H9 (cell line): Measurements from ENCODE around the gene AXIN2. TPM values are rescaled to one million over a fixed set of nuclear protein-coding genes. Genes with fewer than 3 reads are reported as not detected.

Experiments
- DNase-seq: peaks from one replicate; pipeline ENCODE4 v3.0.0-alpha.2; 2017
- H2AFZ ChIP-seq: one replicate; pipeline ENCODE4 v1.6.1; 2013; ENCODE audit warnings: mild to moderate bottlenecking, low read length, control low read depth, moderate library complexity
- H2AK5ac ChIP-seq: 2 replicates; pipeline ENCODE4 v1.6.1; 2013; ENCODE audit warnings: low read length, control low read depth, mixed read lengths; ENCODE audit not compliant: insufficient read length
- H2BK120ac ChIP-seq: one replicate; pipeline ENCODE4 v1.6.1; 2013; ENCODE audit warnings: low read depth, mild to moderate bottlenecking, low read length, control low read depth, inconsistent platforms; ENCODE audit not compliant: poor library complexity, severe bottlenecking
- H2BK12ac ChIP-seq: 2 replicates; pipeline ENCODE4 v1.6.1; 2013; ENCODE audit warnings: low read length, control low read depth, mixed read lengths, low read depth; ENCODE audit not compliant: insufficient read length
- H2BK15ac ChIP-seq: 2 replicates; pipeline ENCODE4 v1.6.1; 2013; ENCODE audit warnings: low read depth, low read length, control low read depth
- H2BK20ac ChIP-seq: one replicate; pipeline ENCODE4 v1.6.1; 2013; ENCODE audit warnings: low read depth, mild to moderate bottlenecking, low read length, control low read depth, inconsistent platforms; ENCODE audit not compliant: poor library complexity, severe bottlenecking
- H2BK5ac ChIP-seq: 2 replicates; pipeline ENCODE4 v1.6.1; 2013; ENCODE audit warnings: low read length, control low read depth, mixed read lengths; ENCODE audit not compliant: insufficient read length
- H3K14ac ChIP-seq: 2 replicates; pipeline ENCODE4 v1.6.1; 2013; ENCODE audit warnings: low read length, control low read depth; ENCODE audit not compliant: insufficient read depth
- H3K18ac ChIP-seq: 2 replicates; pipeline ENCODE4 v1.6.1; 2013; ENCODE audit warnings: low read depth, mild to moderate bottlenecking, mixed read lengths, low read length, control low read depth; ENCODE audit not compliant: insufficient read length
- H3K23ac ChIP-seq: 2 replicates; pipeline ENCODE4 v1.6.1; 2013; ENCODE audit warnings: low read length, control low read depth, mixed read lengths, low read depth; ENCODE audit not compliant: insufficient read length
- H3K23me2 ChIP-seq: 2 replicates; pipeline ENCODE4 v1.6.1; 2013; ENCODE audit warnings: low read depth, mild to moderate bottlenecking, mixed read lengths, low read length, control low read depth; ENCODE audit not compliant: insufficient read length, poor library complexity, severe bottlenecking
- H3K27ac ChIP-seq: 2 replicates; pipeline ENCODE4 v1.5.1; 2013; ENCODE audit warnings: low read length, control low read depth, mixed read lengths, low read depth; ENCODE audit not compliant: insufficient read length
- H3K27me3 ChIP-seq: 2 replicates; pipeline ENCODE4 v1.6.1; 2013; ENCODE audit warnings: low read length, control low read depth, inconsistent platforms; ENCODE audit not compliant: insufficient read depth
- H3K4ac ChIP-seq: 2 replicates; pipeline ENCODE4 v1.6.1; 2013; ENCODE audit warnings: low read depth, mild to moderate bottlenecking, control low read depth, inconsistent platforms, low read length, moderate library complexity
- H3K4me1 ChIP-seq: 2 replicates; pipeline ENCODE4 v1.6.1; 2013; ENCODE audit warnings: low read length, control low read depth, inconsistent platforms; ENCODE audit not compliant: insufficient read depth
- H3K4me2 ChIP-seq: 2 replicates; pipeline ENCODE4 v1.6.1; 2013; ENCODE audit warnings: low read length, control low read depth, mixed read lengths; ENCODE audit not compliant: insufficient read length, insufficient read depth
- H3K56ac ChIP-seq: 2 replicates; pipeline ENCODE4 v1.6.1; 2013; ENCODE audit warnings: low read depth, mild to moderate bottlenecking, mixed read lengths, low read length, control low read depth; ENCODE audit not compliant: insufficient read length
- H3K79me1 ChIP-seq: 2 replicates; pipeline ENCODE4 v1.6.1; 2013; ENCODE audit warnings: low read depth, mild to moderate bottlenecking, moderate library complexity, low read length, control low read depth, inconsistent platforms; ENCODE audit not compliant: insufficient read depth, poor library complexity, severe bottlenecking
- H3K79me2 ChIP-seq: 2 replicates; pipeline ENCODE4 v1.6.1; 2013; ENCODE audit warnings: low read length, control low read depth, inconsistent platforms; ENCODE audit not compliant: insufficient read depth
- H3K9ac ChIP-seq: 2 replicates; pipeline ENCODE4 v1.6.1; 2013; ENCODE audit warnings: low read length, control low read depth, mixed read lengths; ENCODE audit not compliant: insufficient read length; ENCODE audit errors: extremely low read depth
- H3K9me3 ChIP-seq: one replicate; pipeline ENCODE4 v1.6.1; 2013; ENCODE audit warnings: low read depth, low read length, inconsistent platforms; ENCODE audit not compliant: control insufficient read depth
- H3T11ph ChIP-seq: one replicate; pipeline ENCODE4 v1.6.1; 2013; ENCODE audit warnings: mild to moderate bottlenecking, low read length, control low read depth, inconsistent platforms
- H4K20me1 ChIP-seq: one replicate; pipeline ENCODE4 v1.6.1; 2013; ENCODE audit not compliant: control insufficient read depth, insufficient read length, insufficient read depth
- H4K5ac ChIP-seq: 2 replicates; pipeline ENCODE4 v1.6.1; 2013; ENCODE audit warnings: low read depth, mild to moderate bottlenecking, mixed read lengths, low read length, control low read depth; ENCODE audit not compliant: insufficient read length
- H4K8ac ChIP-seq: replicated peaks from 2 replicates; pipeline ENCODE4 v1.6.1; 2013; ENCODE audit warnings: low read length, control low read depth, mixed read lengths, low read depth; ENCODE audit not compliant: insufficient read length
- H4K91ac ChIP-seq: 2 replicates; pipeline ENCODE4 v1.6.1; 2013; ENCODE audit warnings: low read depth, mild to moderate bottlenecking, moderate library complexity, mixed read lengths, low read length, control low read depth; ENCODE audit not compliant: insufficient read length
- H3K27ac Mint-ChIP-seq, 3 experiments: 2 replicates in 2 of 3; 3 replicates in 1 of 3; pipeline ENCODE4 v1.8.0; 2020 to 2021; ENCODE audit warnings: mixed read lengths in 3 of 3, mild to moderate bottlenecking in 1 of 3, moderate library complexity in 1 of 3
- H3K27me3 Mint-ChIP-seq: 2 replicates; pipeline ENCODE4 v1.8.0; 2021; ENCODE audit warnings: low read depth, mild to moderate bottlenecking, moderate library complexity, mixed read lengths
- H3K36me3 Mint-ChIP-seq, 3 experiments: 2 replicates in 2 of 3; 3 replicates in 1 of 3; pipeline ENCODE4 v1.8.0; 2020 to 2021; ENCODE audit warnings: low read depth in 3 of 3, mixed read lengths in 3 of 3; ENCODE audit not compliant: insufficient read depth in 1 of 3
- H3K4me1 Mint-ChIP-seq, 2 experiments: 2 replicates each; pipeline ENCODE4 v1.8.0; 2020; ENCODE audit warnings: mixed read lengths in 2 of 2
- H3K4me3 Mint-ChIP-seq, 2 experiments: 2 replicates in 1 of 2; 3 replicates in 1 of 2; pipeline ENCODE4 v1.8.0; 2020 to 2021; ENCODE audit warnings: mild to moderate bottlenecking in 2 of 2, mixed read lengths in 2 of 2, moderate library complexity in 1 of 2
- H3K9me3 Mint-ChIP-seq, 2 experiments: 2 replicates in 1 of 2; 3 replicates in 1 of 2; pipeline ENCODE4 v1.8.0; 2020; ENCODE audit warnings: mild to moderate bottlenecking in 2 of 2, mixed read lengths in 2 of 2, moderate library complexity in 1 of 2
- WGBS: extraction: QIAGEN DNeasy Blood & Tissue Kit; methylation state at CpG from one replicate; pipeline ENCODE4 v1.1.7; 2013; ENCODE audit warnings: missing lambda C conversion rate, low lambda C conversion rate, mixed read lengths; ENCODE audit not compliant: insufficient read length; ENCODE audit errors: extremely low coverage; 5-methylcytosine and 5-hydroxymethylcytosine counted together
- total RNA-seq: library from RNA; stranded (reverse); gene quantifications from 2 replicates; pipeline ENCODE4 v1.2.1, GENCODE V29; 2021
- TF ChIP-seq, protein P1 (sequence below): fragments of 200-600 bp; sonication (generic); conservative IDR thresholded peaks from 3 replicates; pipeline ENCODE4 v1.8.0; 2021; ENCODE audit warnings: antibody characterized with exemption, mild to moderate bottlenecking

AXIN2 gene
- total RNA-seq, 1 experiment from 2014 or later: 35.0 TPM

- H3K27ac ChIP-seq: no peak overlapping the region
- H3K27ac Mint-ChIP-seq: no peak overlapping the region
- DNase-seq: peak; percentile 69
Observed at GRCh38 chr17:65593855-65594845, 32.7 kb upstream of the AXIN2 start.

More at GRCh38 chr17:65593855-65594845, 32.7 kb upstream of the AXIN2 start:
- Histone ChIP-seq H4K8ac (no peak overlapping the region), H2AFZ (peak overlapping the region; percentile 11), H3T11ph (no peak overlapping the region), H4K91ac (no peak overlapping the region), H3K79me1 (no peaks in the 10 kb centered on the region), H3K23me2 (no peaks in the 10 kb centered on the region), H2BK5ac (no peak overlapping the region), H3K56ac (no peak overlapping the region), H3K4me1 (peaks cover 12% of the 10 kb centered on the region; the same call in 1 of the 2 replicates), H3K79me2 (no peaks in the 10 kb centered on the region), H3K9me3 (no peaks in the 10 kb centered on the region), H3K4ac (no peak overlapping the region), H3K14ac (no peak overlapping the region), H3K18ac (no peak overlapping the region), H3K9ac (no peak overlapping the region), H3K23ac (no peak overlapping the region), H2BK15ac (no peak overlapping the region), H3K4me2 (peak overlapping the region; percentile 72), H2BK120ac (no peak overlapping the region), H2BK20ac (no peak overlapping the region), H3K27me3 (peaks cover 2% of the 10 kb centered on the region; the same call in 1 of the 2 replicates), H4K20me1 (no peaks in the 10 kb centered on the region), H2BK12ac (no peak overlapping the region), H2AK5ac (no peak overlapping the region), H4K5ac (no peak overlapping the region)
- TF ChIP-seq, protein P1, sequence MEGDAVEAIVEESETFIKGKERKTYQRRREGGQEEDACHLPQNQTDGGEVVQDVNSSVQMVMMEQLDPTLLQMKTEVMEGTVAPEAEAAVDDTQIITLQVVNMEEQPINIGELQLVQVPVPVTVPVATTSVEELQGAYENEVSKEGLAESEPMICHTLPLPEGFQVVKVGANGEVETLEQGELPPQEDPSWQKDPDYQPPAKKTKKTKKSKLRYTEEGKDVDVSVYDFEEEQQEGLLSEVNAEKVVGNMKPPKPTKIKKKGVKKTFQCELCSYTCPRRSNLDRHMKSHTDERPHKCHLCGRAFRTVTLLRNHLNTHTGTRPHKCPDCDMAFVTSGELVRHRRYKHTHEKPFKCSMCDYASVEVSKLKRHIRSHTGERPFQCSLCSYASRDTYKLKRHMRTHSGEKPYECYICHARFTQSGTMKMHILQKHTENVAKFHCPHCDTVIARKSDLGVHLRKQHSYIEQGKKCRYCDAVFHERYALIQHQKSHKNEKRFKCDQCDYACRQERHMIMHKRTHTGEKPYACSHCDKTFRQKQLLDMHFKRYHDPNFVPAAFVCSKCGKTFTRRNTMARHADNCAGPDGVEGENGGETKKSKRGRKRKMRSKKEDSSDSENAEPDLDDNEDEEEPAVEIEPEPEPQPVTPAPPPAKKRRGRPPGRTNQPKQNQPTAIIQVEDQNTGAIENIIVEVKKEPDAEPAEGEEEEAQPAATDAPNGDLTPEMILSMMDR: no peak
- Mint-ChIP-seq H3K4me1 (peaks cover 35 to 36% of the 10 kb centered on the region in 2 experiments), H3K36me3 (no peaks in the 10 kb centered on the region; a peak in 1 of 7 replicates), H3K27me3 (peaks cover 8% of the 10 kb centered on the region), H3K4me3 (peak overlapping the region; percentile 19 to 64), H3K9me3 (no peaks in the 10 kb centered on the region)
- WGBS: no CpG with 5 or more reads among the region's 18 CpGs
